Caco-2 (cell line): Measurements from ENCODE around the gene TGFBR2. TPM values are rescaled to one million over a fixed set of nuclear protein-coding genes. Genes with fewer than 3 reads are reported as not detected.

Experiments
- BruUV-seq: library from RNA; stranded (reverse); fragments of 400-500 nt; replicated peaks from 2 replicates; lab custom pipeline; 2021; lab: Mats Ljungman, UMichigan
- CTCF ChIA-PET: fragments of 300-600 bp; sonication (Branson Sonifier 250); formaldehyde crosslinking; loops from one replicate; lab custom pipeline; 2022; ENCODE audit warnings: antibody characterized with exemption; lab: Charles Lee
- POLR2A ChIA-PET: fragments of 300-600 bp; sonication (Branson Sonifier 250); formaldehyde crosslinking; loops from one replicate; lab custom pipeline; 2022; ENCODE audit warnings: antibody characterized with exemption; lab: Charles Lee
- DNase-seq, 2 experiments: peaks; one replicate each; pipeline versions ENCODE4 v3.0.0 to v3.0.0-alpha.2; 2020 to 2022
- H3K27me3 ChIP-seq: replicated peaks from 2 replicates; pipeline ENCODE4 v1.6.0; 2011; ENCODE audit warnings: low read length; ENCODE audit not compliant: control insufficient read depth, insufficient read depth
- H3K36me3 ChIP-seq: 2 replicates; pipeline ENCODE4 v1.5.1; 2011; ENCODE audit warnings: low read length; ENCODE audit not compliant: control insufficient read depth, insufficient read depth
- H3K4me1 ChIP-seq: fragments of 250-450 bp; sonication (Bioruptor Pico); 2 replicates; pipeline ENCODE4 v1.5.1; 2020; ENCODE audit warnings: mild to moderate bottlenecking
- H3K4me3 ChIP-seq: 2 replicates; pipeline ENCODE4 v1.5.1; 2011; ENCODE audit warnings: low read depth, mild to moderate bottlenecking, control low read depth, low read length
- H3K9me3 ChIP-seq: fragments of 250-450 bp; sonication (Bioruptor Pico); 2 replicates; pipeline ENCODE4 v1.5.1; 2020; ENCODE audit warnings: mild to moderate bottlenecking, moderate library complexity
- H3K27ac Mint-ChIP-seq: one replicate; pipeline ENCODE4 v1.8.0; 2022; ENCODE audit warnings: mixed read lengths; ENCODE audit not compliant: unreplicated experiment
- H3K27me3 Mint-ChIP-seq: one replicate; pipeline ENCODE4 v1.8.0; 2022; ENCODE audit warnings: mixed read lengths; ENCODE audit not compliant: insufficient read depth, unreplicated experiment
- H3K36me3 Mint-ChIP-seq: one replicate; pipeline ENCODE4 v1.8.0; 2022; ENCODE audit warnings: mild to moderate bottlenecking, mixed read lengths; ENCODE audit not compliant: insufficient read depth, unreplicated experiment
- H3K4me1 Mint-ChIP-seq: one replicate; pipeline ENCODE4 v1.8.0; 2022; ENCODE audit warnings: low read depth, mixed read lengths; ENCODE audit not compliant: unreplicated experiment
- H3K4me3 Mint-ChIP-seq: one replicate; pipeline ENCODE4 v1.8.0; 2022; ENCODE audit warnings: mild to moderate bottlenecking, moderate library complexity, mixed read lengths; ENCODE audit not compliant: unreplicated experiment
- H3K9me3 Mint-ChIP-seq: one replicate; pipeline ENCODE4 v1.8.0; 2022; ENCODE audit warnings: mixed read lengths; ENCODE audit not compliant: unreplicated experiment
- CTCF ChIP-seq, 2 experiments: fragments of 200-600 bp in 1 of 2; IDR thresholded peaks; 1 replicate in 1 of 2; 2 replicates in 1 of 2; pipeline versions ENCODE4 v1.5.1 to v1.8.0; 2011 to 2022; ENCODE audit warnings: antibody characterized with exemption in 1 of 2, control low read depth in 1 of 2, inconsistent platforms in 1 of 2, low read depth in 1 of 2, low read length in 1 of 2, mild to moderate bottlenecking in 1 of 2, moderate library complexity in 1 of 2; ENCODE audit not compliant: insufficient read depth in 1 of 2, severe bottlenecking in 1 of 2, unreplicated experiment in 1 of 2
- intact Hi-C: fragments of 100-400 bp; cut with micrococcal nuclease; formaldehyde crosslinking; loops from one replicate; pipeline ENCODE4 v1.10.0; 2022; ENCODE audit not compliant: unreplicated experiment
- total RNA-seq: library from RNA; stranded (reverse); gene quantifications from 2 replicates; pipeline ENCODE4 v1.2.3, GENCODE V29; 2022

The TGFBR2 gene
- total RNA-seq, 1 experiment from 2014 or later, result 40.5 TPM

- ChIA-PET CTCF (interaction anchor here (0.6 kb wide), 1 partner anchor 1012 kb away, joined by 4 read pairs; no protein-coding TSS in a partner anchor), POLR2A (interaction anchor here (0.6 kb wide), 2 partner anchors 12 to 286 kb away, joined by 5 to 6 read pairs; no protein-coding TSS in a partner anchor)
- Mint-ChIP-seq H3K4me3 (peak overlapping the region; percentile 32), H3K4me1 (peaks cover 66% of the 10 kb centered on the region), H3K27ac (peak overlapping the region; percentile 82), H3K36me3 (peaks cover 64% of the 10 kb centered on the region), H3K27me3 (no peaks in the 10 kb centered on the region), H3K9me3 (no peaks in the 10 kb centered on the region)
- Histone ChIP-seq H3K9me3 (no peaks in the 10 kb centered on the region), H3K4me3 (no peak overlapping the region), H3K4me1 (peaks cover 85% of the 10 kb centered on the region), H3K27me3 (no peaks in the 10 kb centered on the region), H3K36me3 (peaks cover 3% of the 10 kb centered on the region)
- no peak for TF ChIP-seq CTCF (IDR thresholded peaks at IDR 0.05; ENCODE audit: insufficient read depth in 1 of 2, low read depth in 1 of 2, low read length in 1 of 2, severe bottlenecking in 1 of 2, unreplicated experiment in 1 of 2)
- intact Hi-C loops, result no loop called here
- no TSS peak for BruUV-seq
- no peak for DNase-seq
Observed at GRCh38 chr3:30612437-30613132, 6.2 kb downstream of the TGFBR2 start.

- Histone ChIP-seq H3K4me3 (no peak overlapping the region), H3K36me3 (peaks cover 3% of the 10 kb centered on the region), H3K4me1 (peaks cover 85% of the 10 kb centered on the region), H3K9me3 (no peaks in the 10 kb centered on the region), H3K27me3 (no peaks in the 10 kb centered on the region)
- H3K9me3 Mint-ChIP-seq, result no peaks in the 10 kb centered on the region
- CTCF ChIA-PET, result interaction anchor here (0.6 kb wide), 1 partner anchor 1011 kb away, joined by 4 read pairs; no protein-coding TSS in a partner anchor
- no peaks in the 10 kb centered on the region for H3K27me3 Mint-ChIP-seq
- DNase-seq, result no peak
- H3K4me3 Mint-ChIP-seq, result peak overlapping the region; percentile 12
- H3K36me3 Mint-ChIP-seq, result peaks cover 65% of the 10 kb centered on the region
- no TSS peak for BruUV-seq
- TF ChIP-seq CTCF (IDR thresholded peaks at IDR 0.05; ENCODE audit: insufficient read depth in 1 of 2, low read depth in 1 of 2, low read length in 1 of 2, severe bottlenecking in 1 of 2, unreplicated experiment in 1 of 2), result no peak
- no peak overlapping the region for H3K27ac Mint-ChIP-seq
- intact Hi-C loops, result no loop called here
- POLR2A ChIA-PET, result interaction anchor here (0.6 kb wide), 3 partner anchors 9 to 287 kb away, joined by 5 to 6 read pairs (median 5); no protein-coding TSS in a partner anchor
- peaks cover 69% of the 10 kb centered on the region for H3K4me1 Mint-ChIP-seq
Observed at GRCh38 chr3:30613133-30613825, 6.9 kb downstream of the TGFBR2 start.

GRCh38 chr3:30614373-30614772 lies 8.0 kb downstream of the TGFBR2 start:
- H3K4me3 ChIP-seq, result no peak overlapping the region
- Mint-ChIP-seq H3K4me1 (peaks cover 69% of the 10 kb centered on the region), H3K9me3 (no peaks in the 10 kb centered on the region), H3K4me3 (no peak overlapping the region), H3K27me3 (no peaks in the 10 kb centered on the region), H3K36me3 (peaks cover 68% of the 10 kb centered on the region), H3K27ac (no peak overlapping the region)
- no peak for TF ChIP-seq CTCF (IDR thresholded peaks at IDR 0.05; ENCODE audit: insufficient read depth in 1 of 2, low read depth in 1 of 2, low read length in 1 of 2, severe bottlenecking in 1 of 2, unreplicated experiment in 1 of 2)
- ChIA-PET CTCF (no interaction called here), POLR2A (no interaction called here)
- peaks cover 3% of the 10 kb centered on the region for H3K36me3 ChIP-seq
- no peak for DNase-seq
- intact Hi-C loops, result no loop called here
- H3K4me1 ChIP-seq, result peaks cover 78% of the 10 kb centered on the region
- no TSS peak for BruUV-seq
- no peaks in the 10 kb centered on the region for H3K9me3 ChIP-seq
- no peaks in the 10 kb centered on the region for H3K27me3 ChIP-seq
